Trophoblast cell (in vitro differentiated cells and primary cell): ENCODE measurements around the gene PBX1.

Experiments
- DNase-seq, 2 donors: peaks; one replicate each; pipeline ENCODE4 v3.0.0-alpha.2; 2016
- H2AFZ ChIP-seq: 2 replicates; pipeline ENCODE4 v1.6.1; 2013; ENCODE audit warnings: low read length, moderate library complexity, mild to moderate bottlenecking; ENCODE audit not compliant: insufficient read depth, poor library complexity
- H2AK5ac ChIP-seq: 2 replicates; pipeline ENCODE4 v1.6.1; 2013; ENCODE audit warnings: mild to moderate bottlenecking, low read length
- H2BK120ac ChIP-seq: 2 replicates; pipeline ENCODE4 v1.6.1; 2013; ENCODE audit warnings: low read length, mild to moderate bottlenecking, moderate library complexity; ENCODE audit not compliant: insufficient read depth, poor library complexity
- H2BK12ac ChIP-seq: 2 replicates; pipeline ENCODE4 v1.6.1; 2013; ENCODE audit warnings: mild to moderate bottlenecking, low read length, moderate library complexity
- H2BK5ac ChIP-seq: 2 replicates; pipeline ENCODE4 v1.6.1; 2013; ENCODE audit warnings: low read length, low read depth, moderate library complexity, mild to moderate bottlenecking; ENCODE audit not compliant: poor library complexity
- H3K14ac ChIP-seq: 2 replicates; pipeline ENCODE4 v1.6.1; 2013; ENCODE audit warnings: mild to moderate bottlenecking, low read length
- H3K18ac ChIP-seq: 2 replicates; pipeline ENCODE4 v1.6.1; 2013; ENCODE audit warnings: mild to moderate bottlenecking, low read length
- H3K23ac ChIP-seq: 2 replicates; pipeline ENCODE4 v1.6.1; 2013; ENCODE audit warnings: low read length
- H3K27ac ChIP-seq: 2 replicates; pipeline ENCODE4 v1.5.1; 2013; ENCODE audit warnings: low read depth, mild to moderate bottlenecking, inconsistent platforms, low read length, moderate library complexity
- H3K27me3 ChIP-seq: 2 replicates; pipeline ENCODE4 v1.6.1; 2013; ENCODE audit warnings: inconsistent platforms, mild to moderate bottlenecking, low read length, moderate library complexity; ENCODE audit not compliant: insufficient read depth
- H3K36me3 ChIP-seq, 2 experiments: 1 replicate in 1 of 2; 2 replicates in 1 of 2; pipeline ENCODE4 v1.6.1; 2013; ENCODE audit warnings: low read length in 2 of 2, mild to moderate bottlenecking in 2 of 2, moderate library complexity in 1 of 2; ENCODE audit not compliant: insufficient read depth in 2 of 2, control insufficient read depth in 1 of 2
- H3K4ac ChIP-seq: 2 replicates; pipeline ENCODE4 v1.6.1; 2013; ENCODE audit warnings: low read depth, mild to moderate bottlenecking, low read length, moderate library complexity
- H3K4me1 ChIP-seq, 2 experiments: 1 replicate in 1 of 2; 2 replicates in 1 of 2; pipeline ENCODE4 v1.6.1; 2013; ENCODE audit warnings: low read length in 2 of 2, mild to moderate bottlenecking in 2 of 2, moderate library complexity in 1 of 2; ENCODE audit not compliant: insufficient read depth in 2 of 2, control insufficient read depth in 1 of 2
- H3K4me2 ChIP-seq: 2 replicates; pipeline ENCODE4 v1.6.1; 2013; ENCODE audit warnings: inconsistent platforms, mild to moderate bottlenecking, low read length, moderate library complexity
- H3K4me3 ChIP-seq: 2 replicates; pipeline ENCODE4 v1.5.1; 2013; ENCODE audit warnings: mild to moderate bottlenecking, low read depth, low read length, inconsistent platforms
- H3K79me1 ChIP-seq: one replicate; pipeline ENCODE4 v1.6.1; 2013; ENCODE audit warnings: low read length
- H3K79me2 ChIP-seq: 2 replicates; pipeline ENCODE4 v1.6.1; 2013; ENCODE audit warnings: low read length, mild to moderate bottlenecking; ENCODE audit not compliant: control insufficient read depth, insufficient read depth, poor library complexity
- H3K9ac ChIP-seq: 2 replicates; pipeline ENCODE4 v1.6.1; 2013; ENCODE audit warnings: mild to moderate bottlenecking, low read length
- H3K9me3 ChIP-seq: 2 replicates; pipeline ENCODE4 v1.6.1; 2013; ENCODE audit warnings: low read depth, mild to moderate bottlenecking, control low read depth, inconsistent platforms, low read length; ENCODE audit not compliant: insufficient read depth
- H4K12ac ChIP-seq: 2 replicates; pipeline ENCODE4 v1.6.1; 2013; ENCODE audit warnings: low read depth, mild to moderate bottlenecking, low read length, moderate library complexity
- H4K8ac ChIP-seq: 2 replicates; pipeline ENCODE4 v1.6.1; 2013; ENCODE audit warnings: low read depth, mild to moderate bottlenecking, low read length, moderate library complexity
- H4K91ac ChIP-seq: one replicate; pipeline ENCODE4 v1.6.1; 2013; ENCODE audit warnings: low read depth, mild to moderate bottlenecking, low read length, moderate library complexity
- WGBS: extraction: QIAGEN DNeasy Blood & Tissue Kit; methylation state at CpG from one replicate; pipeline ENCODE4 v1.1.7; 2013; ENCODE audit warnings: missing lambda C conversion rate; ENCODE audit not compliant: insufficient read length, insufficient coverage; ENCODE audit errors: extremely low coverage; 5-methylcytosine and 5-hydroxymethylcytosine counted together

The PBX1 gene

GRCh38 chr1:164671966-164672571 lies 113.1 kb downstream of the PBX1 start:
- Histone ChIP-seq H3K9ac (no peak overlapping the region), H3K79me1 (peaks cover 3% of the 10 kb centered on the region), H2AFZ (no peak overlapping the region), H3K79me2 (peaks cover 3% of the 10 kb centered on the region), H3K9me3 (no peaks in the 10 kb centered on the region), H3K18ac (no peak overlapping the region), H4K91ac (no peak overlapping the region), H2BK5ac (peak overlapping the region; percentile 26), H2AK5ac (no peak overlapping the region), H4K12ac (no peak overlapping the region), H3K4me2 (no peak overlapping the region), H3K4ac (peak overlapping the region; percentile 10), H2BK120ac (no peak overlapping the region), H3K4me3 (no peak overlapping the region), H2BK12ac (no peak overlapping the region), H3K4me1 (peaks cover 16 to 26% of the 10 kb centered on the region in 2 experiments), H3K23ac (no peak overlapping the region), H3K36me3 (no peaks in the 10 kb centered on the region), H3K14ac (no peak overlapping the region), H3K27me3 (no peaks in the 10 kb centered on the region), H3K27ac (no peak overlapping the region), H4K8ac (no peak overlapping the region)
- DNase-seq: no peak
- WGBS: no CpG with 5 or more reads among the region's 7 CpGs

GRCh38 chr1:164672588-164672987 lies 113.6 kb downstream of the PBX1 start:
- Histone ChIP-seq H4K12ac (no peak overlapping the region), H3K4ac (no peak overlapping the region), H2BK12ac (no peak overlapping the region), H3K79me1 (peaks cover 3% of the 10 kb centered on the region), H3K4me3 (no peak overlapping the region), H3K18ac (no peak overlapping the region), H3K36me3 (no peaks in the 10 kb centered on the region), H3K79me2 (peaks cover 3% of the 10 kb centered on the region), H2AFZ (no peak overlapping the region), H4K8ac (no peak overlapping the region), H3K27ac (no peak overlapping the region), H3K9ac (no peak overlapping the region), H2BK120ac (no peak overlapping the region), H2BK5ac (no peak overlapping the region), H3K23ac (no peak overlapping the region), H3K9me3 (no peaks in the 10 kb centered on the region), H3K4me1 (peaks cover 15 to 25% of the 10 kb centered on the region in 2 experiments), H3K14ac (no peak overlapping the region), H3K4me2 (no peak overlapping the region), H2AK5ac (no peak overlapping the region), H3K27me3 (no peaks in the 10 kb centered on the region), H4K91ac (no peak overlapping the region)
- DNase-seq: no peak
- no CpG with 5 or more reads among the region's 3 CpGs for WGBS

GRCh38 chr1:164673584-164674214 lies 114.7 kb downstream of the PBX1 start:
- no peak overlapping the region for H3K23ac ChIP-seq
- H3K18ac ChIP-seq: no peak overlapping the region
- H4K12ac ChIP-seq: no peak overlapping the region
- no peak overlapping the region for H2AFZ ChIP-seq
- no peak overlapping the region for H3K4me2 ChIP-seq
- H3K27me3 ChIP-seq: no peaks in the 10 kb centered on the region
- H2BK5ac ChIP-seq: no peak overlapping the region
- no peak overlapping the region for H2AK5ac ChIP-seq
- DNase-seq: peak; percentile 58 to 86
- H3K4ac ChIP-seq: no peak overlapping the region
- no peak overlapping the region for H4K91ac ChIP-seq
- no peak overlapping the region for H4K8ac ChIP-seq
- H2BK12ac ChIP-seq: no peak overlapping the region
- no peak overlapping the region for H3K14ac ChIP-seq
- no CpG with 5 or more reads among the region's 14 CpGs for WGBS
- no peak overlapping the region for H2BK120ac ChIP-seq
- H3K79me2 ChIP-seq: peaks cover 3% of the 10 kb centered on the region
- H3K79me1 ChIP-seq: peaks cover 4% of the 10 kb centered on the region
- H3K9ac ChIP-seq: no peak overlapping the region
- no peaks in the 10 kb centered on the region for H3K9me3 ChIP-seq
- H3K4me1 ChIP-seq: peaks cover 12 to 19% of the 10 kb centered on the region in 2 experiments
- H3K36me3 ChIP-seq: peaks cover 0 to 2% of the 10 kb centered on the region in 2 experiments
- H3K27ac ChIP-seq: no peak overlapping the region
- H3K4me3 ChIP-seq: no peak overlapping the region

DNA sequence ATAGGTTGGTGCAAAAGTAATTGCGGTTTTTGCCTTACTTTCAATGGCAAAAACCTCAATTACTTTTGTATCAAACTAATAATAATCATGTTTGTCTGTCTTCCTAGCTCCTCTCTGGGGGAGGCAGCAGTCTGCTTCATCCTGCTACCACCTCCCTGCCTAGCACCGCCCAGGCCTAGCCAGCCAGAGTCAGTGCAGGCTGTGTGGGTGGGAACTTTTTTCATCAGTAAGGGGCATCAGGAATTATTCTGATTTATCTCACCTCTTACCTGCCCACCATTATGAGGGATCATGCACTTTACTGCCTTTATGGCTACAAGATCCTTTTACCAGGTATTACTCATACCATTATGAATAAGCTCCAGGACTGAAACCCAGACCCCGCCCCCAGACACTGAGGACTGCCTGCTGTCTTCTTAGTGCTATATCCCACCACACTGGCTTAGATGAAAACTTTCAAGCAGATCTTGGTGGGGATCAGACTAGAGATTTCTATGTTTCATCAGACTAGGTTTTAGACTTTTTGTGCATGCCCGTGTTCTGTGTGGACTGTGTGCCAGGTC lies 116.4 kb downstream of the PBX1 start:
- H3K4me1 ChIP-seq: peaks cover 10 to 12% of the 10 kb centered on the region in 2 experiments
- no peaks in the 10 kb centered on the region for H3K9me3 ChIP-seq
- no peak overlapping the region for H4K12ac ChIP-seq
- H4K91ac ChIP-seq: peak overlapping the region; percentile 55
- H2BK120ac ChIP-seq: no peak overlapping the region
- no peak for DNase-seq
- H2BK12ac ChIP-seq: no peak overlapping the region
- no peak overlapping the region for H3K4me2 ChIP-seq
- H3K14ac ChIP-seq: no peak overlapping the region
- H4K8ac ChIP-seq: peak overlapping the region; percentile 30
- WGBS: no CpG with 5 or more reads among the region's 4 CpGs
- peaks cover 2% of the 10 kb centered on the region for H3K79me1 ChIP-seq
- H3K27ac ChIP-seq: no peak overlapping the region
- H3K9ac ChIP-seq: no peak overlapping the region
- H2AK5ac ChIP-seq: no peak overlapping the region
- H2BK5ac ChIP-seq: peak overlapping the region; percentile 76
- H3K79me2 ChIP-seq: peaks cover 3% of the 10 kb centered on the region
- peaks cover 2 to 5% of the 10 kb centered on the region in 2 experiments for H3K36me3 ChIP-seq
- H3K18ac ChIP-seq: peak overlapping the region; percentile 74
- H3K23ac ChIP-seq: no peak overlapping the region
- no peaks in the 10 kb centered on the region for H3K27me3 ChIP-seq
- H3K4ac ChIP-seq: no peak overlapping the region
- no peak overlapping the region for H3K4me3 ChIP-seq
- H2AFZ ChIP-seq: no peak overlapping the region
